ENCODE results near the gene AP1S1.

Gene AP1S1

DNA sequence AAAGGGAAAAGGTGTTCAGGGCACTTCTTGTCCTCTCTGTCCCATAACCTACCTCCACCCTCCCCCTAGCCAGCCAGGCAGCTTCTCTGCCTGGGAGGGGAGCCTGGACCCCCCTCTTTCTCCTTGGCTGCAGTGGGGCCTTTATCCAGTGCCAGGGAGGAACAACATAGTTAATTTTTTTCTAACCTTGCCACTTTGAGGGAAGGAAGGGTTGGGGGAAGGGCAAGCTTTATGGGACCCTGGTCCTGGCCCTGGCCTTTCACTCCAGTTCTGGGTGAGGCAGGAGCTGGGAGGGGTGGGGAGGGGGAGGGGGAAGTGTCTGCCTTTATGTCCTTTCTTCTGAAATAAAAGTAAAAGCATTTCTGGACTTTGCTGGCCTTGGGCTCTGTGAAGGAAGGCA lies 6.6 kb downstream of the AP1S1 start:
- Histone ChIP-seq H3K79me2 (ENCODE audit: control insufficient read depth, low read length) (peaks cover 16% of the 10 kb centered on the region), H4K20me1 (ENCODE audit: control insufficient read depth, insufficient read depth, low read depth, low read length) (peaks cover 15% of the 10 kb centered on the region), H3K27me3 (ENCODE audit: control insufficient read depth, low read length) (peaks cover under 1% of the 10 kb centered on the region; the same call in 1 of the 2 replicates), H3K4me1 (ENCODE audit: control insufficient read depth, low read length) (peaks cover 42% of the 10 kb centered on the region), H3K4me2 (ENCODE audit: low read length) (no peak overlapping the region), H3K27ac (ENCODE audit: low read depth, low read length) (no peak overlapping the region), H3K36me3 (ENCODE audit: control insufficient read depth, low read length) (peaks cover 42% of the 10 kb centered on the region), H3K9me2 (replicated peaks; ENCODE audit: control insufficient read depth, low read length) (no peaks in the 10 kb centered on the region), H3K9me3 (ENCODE audit: control insufficient read depth, insufficient read depth, low read length) (no peaks in the 10 kb centered on the region), H3K4me3 (ENCODE audit: low read length) (no peak overlapping the region), H3F3A (ENCODE audit: control insufficient read depth, insufficient read depth) (peaks cover 35% of the 10 kb centered on the region)
- TF ChIP-seq, protein P1, sequence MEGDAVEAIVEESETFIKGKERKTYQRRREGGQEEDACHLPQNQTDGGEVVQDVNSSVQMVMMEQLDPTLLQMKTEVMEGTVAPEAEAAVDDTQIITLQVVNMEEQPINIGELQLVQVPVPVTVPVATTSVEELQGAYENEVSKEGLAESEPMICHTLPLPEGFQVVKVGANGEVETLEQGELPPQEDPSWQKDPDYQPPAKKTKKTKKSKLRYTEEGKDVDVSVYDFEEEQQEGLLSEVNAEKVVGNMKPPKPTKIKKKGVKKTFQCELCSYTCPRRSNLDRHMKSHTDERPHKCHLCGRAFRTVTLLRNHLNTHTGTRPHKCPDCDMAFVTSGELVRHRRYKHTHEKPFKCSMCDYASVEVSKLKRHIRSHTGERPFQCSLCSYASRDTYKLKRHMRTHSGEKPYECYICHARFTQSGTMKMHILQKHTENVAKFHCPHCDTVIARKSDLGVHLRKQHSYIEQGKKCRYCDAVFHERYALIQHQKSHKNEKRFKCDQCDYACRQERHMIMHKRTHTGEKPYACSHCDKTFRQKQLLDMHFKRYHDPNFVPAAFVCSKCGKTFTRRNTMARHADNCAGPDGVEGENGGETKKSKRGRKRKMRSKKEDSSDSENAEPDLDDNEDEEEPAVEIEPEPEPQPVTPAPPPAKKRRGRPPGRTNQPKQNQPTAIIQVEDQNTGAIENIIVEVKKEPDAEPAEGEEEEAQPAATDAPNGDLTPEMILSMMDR (IDR thresholded peaks at IDR 0.05; ENCODE audit: low read depth, low read length, poor library complexity, severe bottlenecking): no peak
- TF ChIP-seq EZH2phosphoT487 (IDR thresholded peaks at IDR 0.05; ENCODE audit: borderline replicate concordance, low read length): no peak

DNA sequence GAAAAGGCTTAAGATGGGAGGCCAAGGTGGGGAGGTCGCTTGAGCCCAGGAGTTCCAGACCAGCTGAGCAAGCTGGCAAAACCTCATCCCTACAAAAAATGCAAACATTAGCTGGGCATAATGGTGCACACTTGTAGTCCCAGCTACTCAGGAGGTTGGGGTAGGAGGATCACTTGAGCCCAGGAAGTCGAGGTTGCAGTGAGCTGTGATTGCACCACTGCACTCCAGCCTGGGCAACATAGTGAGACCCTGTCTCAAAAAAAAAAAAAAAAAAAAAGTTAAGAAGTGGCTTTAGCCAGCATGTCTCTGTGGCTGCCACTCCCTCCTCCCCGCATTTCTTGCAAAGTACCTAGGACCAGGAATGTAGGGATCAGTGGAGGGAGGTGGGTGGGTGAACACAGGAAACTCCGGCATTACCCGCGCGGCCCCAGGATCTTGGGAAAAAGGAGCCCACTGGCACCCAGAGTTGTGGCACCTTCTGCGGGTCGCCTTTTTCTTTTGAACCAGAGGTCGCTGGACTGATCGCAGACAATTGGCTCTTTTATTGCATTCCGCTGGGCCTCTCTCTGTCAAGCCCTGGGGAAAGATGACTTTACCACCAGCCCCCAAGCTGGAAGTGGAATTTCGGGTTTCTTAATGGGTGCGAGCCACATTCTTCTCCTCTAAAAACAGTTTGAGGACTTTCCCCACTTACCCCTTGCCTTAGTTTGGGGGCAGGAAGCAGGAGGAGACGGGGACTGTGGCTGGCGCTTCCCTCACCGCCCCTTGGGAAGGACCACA lies 7.6 kb downstream of the AP1S1 start:
- Histone ChIP-seq H3K4me3 (ENCODE audit: low read length) (peak overlapping the region; percentile 85), H3K27ac (ENCODE audit: low read depth, low read length) (peak overlapping the region; percentile 78)
- TF ChIP-seq EZH2phosphoT487 (IDR thresholded peaks at IDR 0.05; ENCODE audit: borderline replicate concordance, low read length): no peak
- TF ChIP-seq, protein P1 (IDR thresholded peaks at IDR 0.05; ENCODE audit: low read depth, low read length, poor library complexity, severe bottlenecking): no peak

DNA sequence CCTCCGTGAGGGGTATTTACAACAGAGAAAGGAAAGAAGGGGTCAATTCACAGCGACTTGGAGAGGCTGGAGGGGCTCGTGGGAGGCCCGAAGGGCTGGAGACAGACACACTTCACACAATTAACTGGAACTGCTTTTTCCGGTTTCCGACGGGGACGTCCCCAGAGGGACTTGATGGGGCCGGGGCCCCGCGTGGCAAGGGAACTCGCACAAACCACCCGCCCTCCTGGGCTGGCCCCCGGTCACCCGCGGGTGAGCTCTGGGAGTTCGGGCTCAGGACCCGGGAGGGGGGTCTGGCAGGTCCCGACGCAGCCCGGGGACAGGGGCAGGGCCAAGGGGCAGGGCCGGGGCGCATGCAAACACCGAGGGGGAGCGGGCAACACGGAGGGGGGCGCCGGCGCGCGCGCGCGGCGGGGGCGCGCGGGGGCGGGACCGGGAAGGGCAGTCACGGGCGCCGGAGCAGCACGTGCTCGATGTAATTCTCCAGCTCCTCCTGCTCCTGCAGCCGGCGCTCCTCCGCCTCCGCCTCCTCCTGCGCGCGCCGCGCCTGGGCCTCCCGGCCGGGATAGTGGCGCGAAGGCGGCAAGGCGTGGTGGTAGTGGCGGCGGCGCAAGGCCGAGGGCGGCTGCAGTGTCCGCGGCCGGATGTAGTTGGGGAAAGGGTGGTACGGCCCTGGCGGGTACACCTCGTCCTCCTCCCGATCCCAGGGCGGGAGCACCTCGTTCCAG lies 8.4 kb downstream of the AP1S1 start:
- peak overlapping the region; percentile 78 for H3K27ac ChIP-seq (ENCODE audit: low read depth, low read length)

More for the DNA sequence above, 7.6 kb downstream of the AP1S1 start:
- peaks cover 9% of the 10 kb centered on the region for H3K27me3 ChIP-seq (ENCODE audit: control insufficient read depth, low read length)
- peaks cover 43% of the 10 kb centered on the region for H3K4me1 ChIP-seq (ENCODE audit: control insufficient read depth, low read length)
- H3K36me3 ChIP-seq (ENCODE audit: control insufficient read depth, low read length): peaks cover 36% of the 10 kb centered on the region
- peak overlapping the region; percentile 72 for H3K4me2 ChIP-seq (ENCODE audit: low read length)
- no peaks in the 10 kb centered on the region for H3K9me2 ChIP-seq (replicated peaks; ENCODE audit: control insufficient read depth, low read length)
- H3F3A ChIP-seq (ENCODE audit: control insufficient read depth, insufficient read depth): peaks cover 27% of the 10 kb centered on the region
- no peaks in the 10 kb centered on the region for H3K9me3 ChIP-seq (ENCODE audit: control insufficient read depth, insufficient read depth, low read length)
- peaks cover 12% of the 10 kb centered on the region for H3K79me2 ChIP-seq (ENCODE audit: control insufficient read depth, low read length)
- H4K20me1 ChIP-seq (ENCODE audit: control insufficient read depth, insufficient read depth, low read depth, low read length): peaks cover 18% of the 10 kb centered on the region

More for the DNA sequence above, 8.4 kb downstream of the AP1S1 start:
- no peak for TF ChIP-seq EZH2phosphoT487 (IDR thresholded peaks at IDR 0.05; ENCODE audit: borderline replicate concordance, low read length)
- TF ChIP-seq, protein P1 (IDR thresholded peaks at IDR 0.05; ENCODE audit: low read depth, low read length, poor library complexity, severe bottlenecking): no peak
- H3K9me3 ChIP-seq (ENCODE audit: control insufficient read depth, insufficient read depth, low read length): no peaks in the 10 kb centered on the region
- peaks cover 23% of the 10 kb centered on the region for H3F3A ChIP-seq (ENCODE audit: control insufficient read depth, insufficient read depth)
- peak overlapping the region; percentile 85 for H3K4me3 ChIP-seq (ENCODE audit: low read length)
- peak overlapping the region; percentile 72 for H3K4me2 ChIP-seq (ENCODE audit: low read length)
- peaks cover 26% of the 10 kb centered on the region for H4K20me1 ChIP-seq (ENCODE audit: control insufficient read depth, insufficient read depth, low read depth, low read length)
- H3K79me2 ChIP-seq (ENCODE audit: control insufficient read depth, low read length): peaks cover 12% of the 10 kb centered on the region
- H3K4me1 ChIP-seq (ENCODE audit: control insufficient read depth, low read length): peaks cover 52% of the 10 kb centered on the region
- H3K9me2 ChIP-seq (replicated peaks; ENCODE audit: control insufficient read depth, low read length): no peaks in the 10 kb centered on the region
- H3K36me3 ChIP-seq (ENCODE audit: control insufficient read depth, low read length): peaks cover 27% of the 10 kb centered on the region
- peaks cover 18% of the 10 kb centered on the region for H3K27me3 ChIP-seq (ENCODE audit: control insufficient read depth, low read length)

All from DOHH2 (cell line).